Measurements from ENCODE around the gene CES3. TPM values are rescaled to one million over a fixed set of nuclear protein-coding genes. Genes with fewer than 3 reads are reported as not detected.

Gene CES3
- total RNA-seq, 1 experiment from 2014 or later: 3.7 TPM

DNA sequence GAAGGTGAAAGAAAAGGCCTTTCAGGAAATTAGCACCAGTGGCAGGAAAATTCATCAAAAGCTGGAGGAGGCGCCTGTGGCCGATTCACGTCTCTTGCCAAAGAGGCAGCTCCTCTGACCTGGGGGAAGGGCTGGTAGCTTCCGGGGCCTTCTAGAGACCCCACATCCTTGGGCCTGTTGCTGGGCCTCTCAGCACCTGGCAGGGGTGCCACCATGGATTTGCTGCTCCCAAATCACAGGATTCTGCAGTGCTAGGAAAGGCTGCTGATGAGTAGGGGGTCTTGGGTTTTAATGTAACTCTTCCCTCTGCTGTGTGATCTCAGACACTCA lies 56.3 kb downstream of the CES3 start:
- H3K79me1 ChIP-seq (ENCODE audit: insufficient read depth, low read depth, low read length, poor library complexity, severe bottlenecking): no peaks in the 10 kb centered on the region
- H2AK5ac ChIP-seq (ENCODE audit: insufficient read length, low read length): no peak overlapping the region
- H3K36me3 Mint-ChIP-seq (ENCODE audit: insufficient read depth in 1 of 3, low read depth in 3 of 3): no peaks in the 10 kb centered on the region
- no peak overlapping the region for H3K27ac ChIP-seq (ENCODE audit: insufficient read length, low read depth, low read length)
- no peak overlapping the region for H3K9ac ChIP-seq (ENCODE audit: extremely low read depth, insufficient read length, low read length)
- H3K4me3 Mint-ChIP-seq: peak overlapping the region in 1 of 2 experiments; percentile 29; a peak in 1 of 5 replicates
- H4K8ac ChIP-seq (replicated peaks; ENCODE audit: insufficient read length, low read depth, low read length): no peak overlapping the region
- WGBS (ENCODE audit: extremely low coverage, insufficient read length, low lambda C conversion rate): no CpG with 5 or more reads among the region's 4 CpGs
- no peak overlapping the region for H3K14ac ChIP-seq (ENCODE audit: insufficient read depth, low read length)
- H3K23ac ChIP-seq (ENCODE audit: insufficient read length, low read depth, low read length): no peak overlapping the region
- no peak overlapping the region for H2AFZ ChIP-seq (ENCODE audit: low read length)
- no peak overlapping the region for H2BK5ac ChIP-seq (ENCODE audit: insufficient read length, low read length)
- peaks cover 36% of the 10 kb centered on the region for H3K27me3 Mint-ChIP-seq (ENCODE audit: low read depth)
- H2BK12ac ChIP-seq (ENCODE audit: insufficient read length, low read depth, low read length): no peak overlapping the region
- no peak overlapping the region for H3T11ph ChIP-seq (ENCODE audit: low read length)
- H4K20me1 ChIP-seq (ENCODE audit: control insufficient read depth, insufficient read depth, insufficient read length): no peaks in the 10 kb centered on the region
- no peak for DNase-seq
- no peak overlapping the region for H3K56ac ChIP-seq (ENCODE audit: insufficient read length, low read depth, low read length)
- TF ChIP-seq, protein P1, sequence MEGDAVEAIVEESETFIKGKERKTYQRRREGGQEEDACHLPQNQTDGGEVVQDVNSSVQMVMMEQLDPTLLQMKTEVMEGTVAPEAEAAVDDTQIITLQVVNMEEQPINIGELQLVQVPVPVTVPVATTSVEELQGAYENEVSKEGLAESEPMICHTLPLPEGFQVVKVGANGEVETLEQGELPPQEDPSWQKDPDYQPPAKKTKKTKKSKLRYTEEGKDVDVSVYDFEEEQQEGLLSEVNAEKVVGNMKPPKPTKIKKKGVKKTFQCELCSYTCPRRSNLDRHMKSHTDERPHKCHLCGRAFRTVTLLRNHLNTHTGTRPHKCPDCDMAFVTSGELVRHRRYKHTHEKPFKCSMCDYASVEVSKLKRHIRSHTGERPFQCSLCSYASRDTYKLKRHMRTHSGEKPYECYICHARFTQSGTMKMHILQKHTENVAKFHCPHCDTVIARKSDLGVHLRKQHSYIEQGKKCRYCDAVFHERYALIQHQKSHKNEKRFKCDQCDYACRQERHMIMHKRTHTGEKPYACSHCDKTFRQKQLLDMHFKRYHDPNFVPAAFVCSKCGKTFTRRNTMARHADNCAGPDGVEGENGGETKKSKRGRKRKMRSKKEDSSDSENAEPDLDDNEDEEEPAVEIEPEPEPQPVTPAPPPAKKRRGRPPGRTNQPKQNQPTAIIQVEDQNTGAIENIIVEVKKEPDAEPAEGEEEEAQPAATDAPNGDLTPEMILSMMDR (conservative IDR thresholded peaks at IDR 0.05): no peak
- no peak overlapping the region for H4K91ac ChIP-seq (ENCODE audit: insufficient read length, low read depth, low read length)
- no peak overlapping the region for H2BK15ac ChIP-seq (ENCODE audit: low read depth, low read length)
- no peaks in the 10 kb centered on the region for H3K9me3 ChIP-seq (ENCODE audit: control insufficient read depth, low read depth, low read length)
- H3K27ac Mint-ChIP-seq: no peak overlapping the region
- H3K4me1 ChIP-seq (ENCODE audit: insufficient read depth, low read length): no peaks in the 10 kb centered on the region
- no peak overlapping the region for H3K18ac ChIP-seq (ENCODE audit: insufficient read length, low read depth, low read length)
- no peak overlapping the region for H3K4me2 ChIP-seq (ENCODE audit: insufficient read depth, insufficient read length, low read length)
- H3K79me2 ChIP-seq (ENCODE audit: insufficient read depth, low read length): no peaks in the 10 kb centered on the region
- H2BK120ac ChIP-seq (ENCODE audit: low read depth, low read length, poor library complexity, severe bottlenecking): no peak overlapping the region
- peaks cover 16% of the 10 kb centered on the region; the same call in 1 of the 2 replicates for H3K27me3 ChIP-seq (ENCODE audit: insufficient read depth, low read length)
- peaks cover 6% of the 10 kb centered on the region for H3K23me2 ChIP-seq (ENCODE audit: insufficient read length, low read depth, low read length, poor library complexity, severe bottlenecking)
- no peak overlapping the region for H2BK20ac ChIP-seq (ENCODE audit: low read depth, low read length, poor library complexity, severe bottlenecking)
- H3K4ac ChIP-seq (ENCODE audit: low read depth, low read length): no peak overlapping the region
- peaks cover 7 to 12% of the 10 kb centered on the region in 2 experiments; a peak in 3 of 4 replicates for H3K4me1 Mint-ChIP-seq
- no peaks in the 10 kb centered on the region for H3K9me3 Mint-ChIP-seq
- no peak overlapping the region for H4K5ac ChIP-seq (ENCODE audit: insufficient read length, low read depth, low read length)

Measured in H9 (cell line).